ENCODE results near the gene KDM4F. TPM values are rescaled to one million over a fixed set of nuclear protein-coding genes. Genes with fewer than 3 reads are reported as not detected.
"Not testable (repeated sequence)": the region's sequence is repeated elsewhere in the genome, so short reads cannot be mapped to it uniquely, and the experiment has no call there.

The KDM4F gene
- under 1 TPM in 4 of 8 experiments, not detected in 4; 0.05 to 0.47 (median 0.18) TPM for total RNA-seq

- ATAC-seq (replicated peaks in 6 of 8): not testable (repeated sequence)
Observed at GRCh38 chr11:95049122-95049521, at the start of gene KDM4F. TSS of gene KDM4F (plus strand) at chr11:95049422.

GRCh38 chr11:95003716-95004115, 45.5 kb upstream of the KDM4F start:
- in situ Hi-C loops (cut with MboI; ENCODE audit: low pct_unique_long_range_greater_than_20kb in 2 of 9, low sequenced_read_pairs in 9 of 9, unreplicated experiment in 9 of 9): no loop called here

More at GRCh38 chr11:95049122-95049521, at the start of gene KDM4F:
- H3K4me1 ChIP-seq (replicated peaks in 1 of 2); H3K4me3 ChIP-seq; H3K27ac ChIP-seq; in situ Hi-C loops (cut with MboI; ENCODE audit: low pct_unique_long_range_greater_than_20kb in 2 of 9, low sequenced_read_pairs in 9 of 9, unreplicated experiment in 9 of 9): not testable (repeated sequence)
- 90% methylated on average over 2 of the region's 3 CpGs; no CpG with 5 or more reads in 9 of the 10 experiments for WGBS, 10 experiments

GRCh38 chr11:95005642-95006041, 43.6 kb upstream of the KDM4F start:
- WGBS, 10 experiments: 0 to 100% (median 73%) methylated on average over 1 of the region's 1 CpG; no CpG with 5 or more reads in 4 of the 10 experiments
- in situ Hi-C loops (cut with MboI; ENCODE audit: low pct_unique_long_range_greater_than_20kb in 2 of 9, low sequenced_read_pairs in 9 of 9, unreplicated experiment in 9 of 9): no loop called here
- Histone ChIP-seq H3K4me1 (replicated peaks in 1 of 2) (no peaks in the 10 kb centered on the region), H3K4me3 (no peak overlapping the region), H3K27ac (no peak overlapping the region)
- ATAC-seq (replicated peaks in 6 of 8): no peak

More at GRCh38 chr11:95003716-95004115, 45.5 kb upstream of the KDM4F start:
- no peak overlapping the region for H3K4me3 ChIP-seq
- ATAC-seq (replicated peaks in 6 of 8): no peak
- no peaks in the 10 kb centered on the region for H3K4me1 ChIP-seq (replicated peaks in 1 of 2)
- H3K27ac ChIP-seq: no peak overlapping the region

GRCh38 chr11:95011376-95011775, 37.8 kb upstream of the KDM4F start:
- in situ Hi-C loops (cut with MboI; ENCODE audit: low pct_unique_long_range_greater_than_20kb in 2 of 9, low sequenced_read_pairs in 9 of 9, unreplicated experiment in 9 of 9): no loop called here
- ATAC-seq (replicated peaks in 6 of 8): no peak
- no peak overlapping the region for H3K27ac ChIP-seq

GRCh38 chr11:95014184-95014821, 34.9 kb upstream of the KDM4F start:
- no peak for ATAC-seq (replicated peaks in 6 of 8)
- in situ Hi-C loops (cut with MboI; ENCODE audit: low pct_unique_long_range_greater_than_20kb in 2 of 9, low sequenced_read_pairs in 9 of 9, unreplicated experiment in 9 of 9): no loop called here

More at GRCh38 chr11:95011376-95011775, 37.8 kb upstream of the KDM4F start:
- no peaks in the 10 kb centered on the region for H3K4me1 ChIP-seq (replicated peaks in 1 of 2)
- H3K4me3 ChIP-seq: no peak overlapping the region

GRCh38 chr11:95016139-95016538, 33.1 kb upstream of the KDM4F start:
- H3K4me3 ChIP-seq: no peak overlapping the region
- in situ Hi-C loops (cut with MboI; ENCODE audit: low pct_unique_long_range_greater_than_20kb in 2 of 9, low sequenced_read_pairs in 9 of 9, unreplicated experiment in 9 of 9): no loop called here
- WGBS, 10 experiments: 40 to 87% (median 78%) methylated on average over 1 to 2 of the region's 2 CpGs; no CpG with 5 or more reads in 2 of the 10 experiments
- peak in 3 of 8 experiments; percentile 23 to 56 (median 32) for ATAC-seq (replicated peaks in 6 of 8)
- no peak overlapping the region for H3K27ac ChIP-seq
- no peaks in the 10 kb centered on the region for H3K4me1 ChIP-seq (replicated peaks in 1 of 2)

More at GRCh38 chr11:95014184-95014821, 34.9 kb upstream of the KDM4F start:
- Histone ChIP-seq H3K4me1 (replicated peaks in 1 of 2) (no peaks in the 10 kb centered on the region), H3K4me3 (no peak overlapping the region), H3K27ac (no peak overlapping the region)
- 0 to 89% (median 69%) methylated on average over 1 to 12 of the region's 12 CpGs; no CpG with 5 or more reads in 2 of the 10 experiments for WGBS, 10 experiments

- H3K27ac ChIP-seq; ATAC-seq (replicated peaks in 6 of 8); H3K4me1 ChIP-seq (replicated peaks in 1 of 2); in situ Hi-C loops (cut with MboI; ENCODE audit: low pct_unique_long_range_greater_than_20kb in 2 of 9, low sequenced_read_pairs in 9 of 9, unreplicated experiment in 9 of 9); H3K4me3 ChIP-seq: not testable (repeated sequence)
- 25 to 100% (median 88%) methylated on average over 2 to 5 of the region's 5 CpGs; no CpG with 5 or more reads in 1 of the 10 experiments for WGBS, 10 experiments
Observed at GRCh38 chr11:95021468-95021867, 27.8 kb upstream of the KDM4F start.

GRCh38 chr11:95024958-95025357, 24.3 kb upstream of the KDM4F start, which contains the start of gene KDM4E:
TSS of gene KDM4E (plus strand) at chr11:95025258. CDS start at chr11:95025558, 300 bp downstream.
- in situ Hi-C loops (cut with MboI; ENCODE audit: low pct_unique_long_range_greater_than_20kb in 2 of 9, low sequenced_read_pairs in 9 of 9, unreplicated experiment in 9 of 9): no loop called here
- no peak within 1 kb of the TSS for H3K4me3 ChIP-seq
- no peaks in the 10 kb centered on the region for H3K4me1 ChIP-seq (replicated peaks in 1 of 2)
- WGBS, 10 experiments: 67 to 80% (median 78%) methylated on average over 1 of the region's 1 CpG; no CpG with 5 or more reads in 7 of the 10 experiments
- ATAC-seq (replicated peaks in 6 of 8): peak in 1 of 8 experiments; percentile 59
- no peak within 1 kb of the TSS for H3K27ac ChIP-seq

GRCh38 chr11:95025594-95025993, 23.6 kb upstream of the KDM4F start:
- H3K27ac ChIP-seq; H3K4me3 ChIP-seq; in situ Hi-C loops (cut with MboI; ENCODE audit: low pct_unique_long_range_greater_than_20kb in 2 of 9, low sequenced_read_pairs in 9 of 9, unreplicated experiment in 9 of 9); H3K4me1 ChIP-seq (replicated peaks in 1 of 2); ATAC-seq (replicated peaks in 6 of 8): not testable (repeated sequence)
- WGBS, 10 experiments: 50 to 100% methylated on average over 1 to 2 of the region's 9 CpGs; no CpG with 5 or more reads in 8 of the 10 experiments

GRCh38 chr11:95028357-95028756, 20.9 kb upstream of the KDM4F start:
- Histone ChIP-seq H3K4me1 (replicated peaks in 1 of 2) (no peaks in the 10 kb centered on the region), H3K27ac (no peak overlapping the region), H3K4me3 (no peak overlapping the region)
- ATAC-seq (replicated peaks in 6 of 8): peak in 3 of 8 experiments; percentile 33 to 73 (median 49)
- in situ Hi-C loops (cut with MboI; ENCODE audit: low pct_unique_long_range_greater_than_20kb in 2 of 9, low sequenced_read_pairs in 9 of 9, unreplicated experiment in 9 of 9): no loop called here
- WGBS, 10 experiments: 51 to 75% (median 69%) methylated on average over 1 to 3 of the region's 3 CpGs; no CpG with 5 or more reads in 1 of the 10 experiments

GRCh38 chr11:95033051-95033450, 16.2 kb upstream of the KDM4F start:
- H3K4me1 ChIP-seq (replicated peaks in 1 of 2): no peaks in the 10 kb centered on the region
- peak in 2 of 8 experiments; percentile 66 to 76 for ATAC-seq (replicated peaks in 6 of 8)
- H3K4me3 ChIP-seq: no peak overlapping the region
- in situ Hi-C loops (cut with MboI; ENCODE audit: low pct_unique_long_range_greater_than_20kb in 2 of 9, low sequenced_read_pairs in 9 of 9, unreplicated experiment in 9 of 9): no loop called here
- H3K27ac ChIP-seq: no peak overlapping the region
- 50 to 86% (median 75%) methylated on average over 1 of the region's 1 CpG; no CpG with 5 or more reads in 7 of the 10 experiments for WGBS, 10 experiments

GRCh38 chr11:95035316-95035715, 13.9 kb upstream of the KDM4F start:
- no peak overlapping the region for H3K4me3 ChIP-seq
- WGBS, 10 experiments: 40 to 100% (median 80%) methylated on average over 1 to 2 of the region's 2 CpGs; no CpG with 5 or more reads in 1 of the 10 experiments
- H3K27ac ChIP-seq: no peak overlapping the region
- no peak for ATAC-seq (replicated peaks in 6 of 8)
- no peaks in the 10 kb centered on the region for H3K4me1 ChIP-seq (replicated peaks in 1 of 2)
- in situ Hi-C loops (cut with MboI; ENCODE audit: low pct_unique_long_range_greater_than_20kb in 2 of 9, low sequenced_read_pairs in 9 of 9, unreplicated experiment in 9 of 9): no loop called here

- in situ Hi-C loops (cut with MboI; ENCODE audit: low pct_unique_long_range_greater_than_20kb in 2 of 9, low sequenced_read_pairs in 9 of 9, unreplicated experiment in 9 of 9); H3K27ac ChIP-seq; H3K4me3 ChIP-seq; H3K4me1 ChIP-seq (replicated peaks in 1 of 2): not testable (repeated sequence)
- peak in 1 of 8 experiments; percentile 51 for ATAC-seq (replicated peaks in 6 of 8)
- WGBS, 10 experiments: 94 to 100% (median 98%) methylated on average over 1 to 43 of the region's 71 CpGs; no CpG with 5 or more reads in 6 of the 10 experiments
Observed at GRCh38 chr11:95037356-95038035, 11.7 kb upstream of the KDM4F start.

All from motor neuron (in vitro differentiated cells).